GM19240 (cell line): ENCODE data around the gene LCORL.
"Not testable (repeated sequence)": the region's sequence is repeated elsewhere in the genome, so short reads cannot be mapped to it uniquely, and the experiment has no call there.

ENCODE experiments used
- DNase-seq: peaks from one replicate; pipeline ENCODE4 v3.0.0; 2011; ENCODE audit warnings: low spot score; ENCODE audit not compliant: insufficient read length

Gene LCORL

DNA sequence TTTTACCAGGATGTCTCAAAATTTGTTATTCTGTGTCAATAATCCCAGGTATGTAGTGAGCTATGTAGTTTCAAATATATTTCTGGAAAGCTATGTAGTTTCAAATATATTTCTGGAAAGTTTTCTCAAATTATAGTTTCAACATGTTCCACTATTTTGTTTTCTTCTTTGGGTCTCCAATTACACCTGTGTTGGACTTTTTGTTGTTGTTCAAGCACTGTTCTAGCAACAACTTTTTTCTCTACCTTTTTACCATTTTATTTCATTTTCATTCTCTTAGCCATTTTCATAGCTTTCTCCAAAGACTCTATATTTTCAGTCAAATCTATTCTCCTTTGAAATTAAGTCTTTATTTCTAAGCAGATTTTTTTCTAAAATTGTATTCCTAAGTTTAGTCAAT lies 88.4 kb downstream of the LCORL start:
- DNase-seq = no peak

DNA sequence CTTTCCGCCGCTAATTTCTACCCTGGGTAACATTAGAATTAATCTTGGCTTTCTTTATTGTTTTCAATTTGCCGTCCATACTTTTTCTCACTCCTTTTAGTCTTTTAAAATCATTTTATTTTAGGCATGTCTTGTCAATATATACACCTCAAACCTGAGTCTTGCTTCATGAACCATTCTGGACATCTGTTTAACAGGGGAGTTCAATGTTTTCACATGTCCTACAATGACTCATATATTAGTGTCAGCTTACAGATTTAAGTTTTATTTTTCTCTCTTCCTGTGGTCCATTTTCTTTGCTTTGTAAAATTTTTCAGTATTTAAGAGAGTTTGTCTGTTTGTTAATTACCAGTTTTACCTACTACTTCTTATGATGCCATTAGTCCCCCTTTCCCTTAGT lies 89.5 kb downstream of the LCORL start:
- DNase-seq = no peak

DNA sequence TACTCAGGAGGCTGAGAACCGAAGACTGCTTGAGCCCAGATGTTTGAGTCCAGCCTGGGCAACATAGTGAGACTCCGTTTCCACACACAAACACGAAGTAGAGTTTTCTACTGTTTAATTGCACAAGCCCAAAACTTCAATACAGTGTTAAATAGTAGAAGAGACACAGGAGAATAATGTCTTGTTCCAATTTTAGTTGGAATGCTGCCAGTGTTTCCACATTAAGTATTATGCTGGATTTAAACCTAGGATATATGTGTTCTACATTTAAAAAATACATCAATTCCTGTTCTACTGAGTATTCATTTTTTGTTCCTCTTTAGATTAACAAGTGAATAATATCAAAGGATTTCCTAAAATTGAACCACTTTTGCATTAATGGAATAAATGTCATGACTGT lies 91.3 kb downstream of the LCORL start:
- no peak for DNase-seq

DNA sequence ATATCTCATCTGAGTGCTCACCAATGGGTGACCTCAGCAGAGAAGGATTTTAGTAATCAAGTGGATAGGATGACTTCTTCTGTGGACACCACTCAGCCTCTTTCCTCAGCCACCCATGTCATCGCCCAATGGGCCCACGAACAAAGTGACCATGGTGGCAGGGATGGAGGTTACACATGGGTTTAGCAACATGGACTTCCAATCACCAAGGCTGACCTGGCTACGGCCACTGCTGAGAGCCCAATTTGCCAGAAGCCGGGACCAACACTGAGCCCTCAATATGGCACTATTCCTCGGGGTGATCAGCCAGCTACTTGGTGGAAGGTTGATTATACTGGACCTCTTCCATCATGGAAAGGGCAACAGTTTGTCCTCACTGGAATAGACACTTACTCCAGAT lies 97.4 kb downstream of the LCORL start:
- DNase-seq = no peak

DNA sequence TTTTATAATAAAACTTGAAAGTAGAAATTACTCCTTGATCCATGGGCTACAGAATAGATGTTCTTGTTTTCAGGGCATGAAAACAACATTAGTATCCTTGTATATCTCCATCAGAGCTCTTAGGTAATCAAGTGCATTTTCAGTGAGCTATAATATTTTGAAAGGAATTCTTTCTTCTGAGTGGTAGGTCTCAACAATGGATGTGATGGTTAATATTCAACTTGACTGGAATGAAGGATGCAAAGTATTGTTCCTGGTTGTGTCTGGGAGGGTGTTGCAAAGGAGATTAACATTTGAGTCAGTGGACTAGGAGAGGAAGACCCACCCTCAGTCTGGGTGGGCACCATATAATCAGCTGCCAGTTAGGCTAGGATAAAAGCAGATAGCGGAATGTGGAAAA lies 100.1 kb downstream of the LCORL start:
- no peak for DNase-seq

DNA sequence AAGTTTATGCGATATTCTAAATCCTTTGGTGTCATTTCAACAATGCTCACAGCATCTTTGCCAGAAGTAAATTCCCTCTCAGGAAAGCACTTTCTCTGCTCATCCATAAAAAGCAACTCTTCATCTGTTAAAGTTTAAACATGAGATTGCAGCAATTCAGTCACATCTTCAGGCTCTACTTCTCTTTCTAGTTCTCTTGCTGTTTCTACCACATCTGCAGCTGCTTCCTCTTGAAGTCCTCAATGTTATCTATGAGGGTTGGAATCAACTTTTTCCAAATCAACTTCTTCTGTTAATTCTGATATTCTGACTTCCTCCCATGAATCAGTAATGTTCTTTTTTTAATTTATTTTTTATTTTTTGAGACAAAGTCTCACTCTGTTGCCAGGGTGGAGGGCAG lies 100.9 kb downstream of the LCORL start:
- no peak for DNase-seq

DNA sequence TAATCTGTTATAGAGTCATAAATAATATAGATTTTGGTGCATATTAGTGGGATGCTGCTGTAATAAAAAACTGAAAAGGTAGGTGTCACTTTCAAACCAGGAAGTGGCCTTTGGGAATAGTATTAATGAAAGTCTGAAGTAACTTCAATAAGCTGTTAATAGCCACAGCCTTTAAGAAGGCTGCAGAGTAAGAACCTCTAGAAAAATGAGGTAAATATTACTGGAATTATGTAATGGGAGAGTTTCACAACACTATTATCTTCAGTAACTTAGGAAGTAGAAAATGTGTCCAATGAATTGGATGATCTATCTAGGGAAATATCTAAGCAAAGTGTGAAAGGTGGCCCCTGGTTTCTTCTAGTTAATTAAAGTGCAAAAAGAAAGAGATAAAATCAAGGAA lies 106.1 kb downstream of the LCORL start:
- DNase-seq = no peak

DNA sequence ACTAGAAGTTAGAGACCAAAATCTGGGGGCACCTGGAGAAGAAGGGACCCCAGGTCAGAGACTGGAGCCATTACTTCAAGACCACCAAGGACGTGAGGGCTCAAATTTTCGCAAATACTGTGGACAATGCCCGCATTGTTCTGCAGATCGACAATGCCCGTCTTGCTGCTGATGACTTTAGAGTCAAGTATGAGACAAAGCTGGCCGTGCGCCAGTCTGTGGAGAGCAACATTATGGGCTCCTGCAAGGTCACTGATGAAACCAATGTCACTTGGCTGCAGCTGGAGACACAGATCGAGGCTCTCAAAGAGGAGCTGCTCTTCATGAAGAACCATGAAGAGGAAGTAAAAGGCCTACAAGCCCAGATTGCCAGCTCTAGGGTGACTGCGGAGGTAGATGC lies 109.5 kb downstream of the LCORL start:
- no peak for DNase-seq

DNA sequence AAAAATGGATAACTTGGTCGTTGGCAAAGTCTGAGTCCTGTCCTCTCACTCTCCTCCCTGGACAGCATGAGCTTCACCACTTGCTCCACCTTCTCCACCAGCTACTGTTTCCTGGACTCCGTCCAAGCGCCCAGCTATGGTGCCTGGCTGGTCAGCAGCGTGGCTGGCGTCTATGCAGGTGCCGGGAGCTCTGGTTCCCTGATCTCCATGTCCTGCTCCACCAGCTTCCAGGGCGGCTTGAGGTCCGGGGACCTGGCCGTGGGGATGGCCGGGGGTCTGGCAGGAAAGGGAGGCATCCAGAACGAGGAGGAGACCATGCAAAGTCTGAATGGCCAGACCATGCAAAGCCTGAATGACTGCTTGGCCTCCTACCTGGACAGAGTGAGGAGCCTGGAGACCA lies 109.9 kb downstream of the LCORL start:
- no peak for DNase-seq

DNA sequence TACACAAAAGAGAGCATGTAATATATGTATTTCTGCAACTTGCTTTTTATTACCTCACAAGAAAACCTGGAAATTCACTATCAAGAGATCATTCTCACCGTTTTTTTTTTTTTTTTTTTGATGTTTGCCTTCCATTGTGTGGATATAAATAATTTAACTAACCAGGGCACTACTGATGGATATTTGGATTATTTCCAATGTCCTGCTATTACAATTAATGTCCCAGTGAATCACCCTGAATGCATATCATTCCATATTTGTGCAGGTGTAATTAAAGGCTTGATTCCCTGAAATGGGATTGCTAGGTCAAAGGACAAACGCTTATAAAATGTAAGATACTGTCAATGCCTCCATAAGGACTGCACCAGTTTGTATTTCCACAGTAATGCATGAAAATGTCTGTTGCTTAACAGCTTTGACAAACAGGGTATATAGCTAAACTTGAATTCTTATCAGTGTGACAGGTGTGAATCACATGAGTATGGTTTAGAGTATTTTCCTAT lies 123.0 kb downstream of the LCORL start:
- no peak for DNase-seq

DNA sequence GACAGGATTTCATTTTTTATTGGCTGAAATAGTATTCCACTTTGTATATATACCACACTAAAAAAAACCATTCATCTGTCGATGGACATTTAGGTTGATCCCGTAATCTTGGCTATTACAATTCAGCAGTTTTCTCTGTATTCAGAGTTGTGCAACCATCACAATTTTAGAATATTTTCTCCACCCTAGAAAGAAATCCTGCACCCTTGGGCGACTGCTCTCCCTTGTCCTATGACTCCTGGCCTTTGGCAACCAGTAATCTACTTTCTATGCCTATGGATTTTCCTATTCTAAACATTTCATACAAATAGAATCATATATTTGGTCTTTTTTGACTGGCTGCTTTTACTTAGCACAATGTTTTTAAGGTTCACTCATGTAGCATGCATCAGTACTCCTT lies 126.1 kb downstream of the LCORL start:
- DNase-seq = no peak

DNA sequence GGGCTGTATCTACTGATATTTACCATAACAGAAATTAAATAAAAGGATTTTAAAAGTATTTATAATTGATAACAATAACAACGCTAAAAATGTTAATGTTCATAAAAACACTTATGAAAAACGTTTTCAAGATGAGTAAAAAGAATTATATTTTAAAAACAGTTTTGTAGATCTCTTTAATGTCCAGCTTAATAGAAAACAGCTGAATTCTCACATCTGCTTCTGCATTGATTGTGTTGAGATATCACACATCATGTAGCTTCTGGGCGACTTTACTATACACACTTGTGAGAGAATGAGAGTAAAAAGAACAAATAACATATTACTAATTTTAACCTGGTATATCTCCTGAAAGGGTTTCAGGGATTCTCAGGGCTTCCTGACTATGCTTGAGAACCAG lies 127.1 kb downstream of the LCORL start:
- DNase-seq = no peak

DNA sequence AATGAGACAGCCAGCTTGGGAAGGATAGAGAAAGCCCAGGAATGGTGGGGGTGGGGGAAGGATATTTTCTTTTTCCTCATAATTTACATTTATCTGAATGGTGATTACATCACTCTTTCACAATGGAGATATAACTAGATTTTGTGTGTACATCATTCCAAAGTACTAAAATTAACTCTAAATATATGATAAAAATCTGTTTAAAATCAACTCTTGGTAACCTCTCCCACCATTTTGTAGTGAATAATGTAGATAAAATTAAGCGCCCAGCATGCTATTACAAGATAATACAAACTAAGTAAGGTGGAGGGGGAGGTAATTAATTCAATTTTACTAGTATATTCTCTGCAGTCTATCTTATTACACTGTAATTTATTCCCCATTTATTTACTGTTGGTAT lies 131.9 kb downstream of the LCORL start:
- no peak for DNase-seq

DNA sequence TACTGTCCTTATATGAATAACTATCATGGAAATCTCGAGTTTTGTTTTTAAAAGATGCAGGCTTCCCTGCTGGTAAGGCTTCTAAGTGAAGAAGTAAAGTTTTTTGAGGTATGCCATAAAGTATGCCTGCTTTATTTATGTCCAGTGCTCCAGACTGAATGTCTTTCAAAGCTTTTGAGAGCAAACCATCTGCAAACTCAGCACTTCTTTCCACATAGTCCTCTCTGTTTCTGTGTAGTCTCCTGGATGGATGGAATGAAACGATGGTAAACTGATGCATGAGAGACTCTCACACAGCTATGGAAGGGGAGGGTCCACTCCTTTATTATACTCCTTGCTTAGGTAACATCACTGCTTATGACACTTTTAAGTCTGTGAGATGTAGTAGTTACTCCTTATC lies 137.0 kb downstream of the LCORL start:
- no peak for DNase-seq

DNA sequence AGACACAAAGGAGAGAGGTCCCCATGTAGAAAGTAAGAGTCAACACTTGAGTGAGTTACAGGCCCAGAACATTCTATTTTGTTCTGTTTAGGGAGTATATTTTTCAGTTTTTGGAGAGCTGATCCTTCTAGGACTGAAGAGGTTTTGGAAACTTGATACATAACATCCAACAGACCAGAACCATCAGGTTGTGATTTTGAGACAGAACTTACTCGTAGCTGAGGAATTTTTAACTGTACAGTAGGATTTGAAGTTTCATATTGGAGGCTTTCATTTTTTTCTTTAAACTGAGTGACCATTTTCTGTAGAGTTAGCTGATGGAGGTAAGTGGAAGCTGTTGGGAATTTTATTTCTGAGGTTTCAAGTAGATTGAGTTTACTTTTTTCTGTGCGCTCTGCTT lies 137.5 kb downstream of the LCORL start:
- DNase-seq = no peak

DNA sequence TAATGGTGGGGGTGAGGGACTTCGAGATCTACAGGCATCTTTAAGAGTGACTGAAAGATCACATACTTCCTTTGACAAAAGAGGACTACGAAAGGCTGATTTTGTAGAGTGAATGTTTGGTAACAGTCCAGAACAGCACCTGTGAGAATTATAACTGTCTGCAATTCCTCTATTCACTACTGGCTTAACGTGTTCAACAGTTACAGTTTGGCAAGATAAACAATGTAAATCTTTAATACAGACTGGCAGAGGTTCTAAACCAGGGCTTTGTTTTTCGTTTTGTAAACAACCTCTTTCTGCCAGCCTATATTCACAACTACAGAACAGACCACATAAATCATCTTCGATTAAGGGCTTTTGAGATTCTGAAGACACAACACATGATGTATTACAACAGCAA lies 143.9 kb downstream of the LCORL start:
- DNase-seq = no peak

DNA sequence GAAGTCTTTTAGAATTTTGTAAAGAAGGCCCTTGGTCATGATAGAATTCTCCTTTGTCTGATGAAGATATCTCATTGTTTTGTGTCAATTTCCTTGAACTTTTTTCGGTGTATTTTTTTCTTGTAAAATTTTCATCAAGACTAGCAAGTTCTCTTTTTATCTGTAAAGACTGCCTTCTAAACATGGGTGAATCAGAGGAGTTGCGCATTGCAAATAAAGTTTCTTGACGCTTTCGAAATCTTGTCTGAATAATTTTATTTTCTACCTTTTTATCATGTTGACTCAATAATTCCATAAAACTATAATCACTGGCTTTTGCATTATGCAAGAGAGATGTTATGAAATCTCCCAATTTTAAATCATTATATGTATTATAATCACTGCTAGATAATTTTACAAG lies 144.6 kb downstream of the LCORL start:
- no peak for DNase-seq

DNA sequence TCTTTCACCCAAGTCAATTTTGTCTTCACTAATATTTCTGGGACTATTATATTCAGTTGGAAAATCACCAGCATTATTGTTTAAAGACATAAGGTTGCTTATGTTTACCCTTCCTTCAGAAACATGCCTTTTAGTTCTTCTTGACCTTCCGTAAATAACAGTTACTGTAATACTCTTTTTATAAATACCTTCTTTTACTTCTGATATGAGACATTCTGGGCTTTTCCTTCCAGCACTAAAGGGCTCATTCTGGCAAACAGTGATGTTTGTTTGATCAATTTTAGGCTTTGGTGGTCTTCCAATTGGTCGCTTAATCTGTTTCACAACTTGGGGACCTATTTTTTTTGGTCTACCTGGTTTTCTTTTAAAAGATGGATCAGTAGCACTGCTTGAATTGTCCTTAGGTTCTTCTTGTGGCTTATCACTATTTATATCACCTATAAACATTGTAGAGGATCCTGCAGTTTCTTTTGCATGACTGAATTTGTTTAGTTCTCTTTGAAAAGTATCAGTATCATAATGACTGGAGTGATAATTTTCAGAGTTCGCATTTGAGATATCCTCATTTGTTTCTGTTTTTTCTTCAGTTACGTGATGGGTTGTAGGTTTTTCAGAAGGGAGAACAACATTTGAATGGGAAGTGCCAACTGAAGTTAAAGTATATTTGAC lies 146.0 kb downstream of the LCORL start:
- DNase-seq = no peak

DNA sequence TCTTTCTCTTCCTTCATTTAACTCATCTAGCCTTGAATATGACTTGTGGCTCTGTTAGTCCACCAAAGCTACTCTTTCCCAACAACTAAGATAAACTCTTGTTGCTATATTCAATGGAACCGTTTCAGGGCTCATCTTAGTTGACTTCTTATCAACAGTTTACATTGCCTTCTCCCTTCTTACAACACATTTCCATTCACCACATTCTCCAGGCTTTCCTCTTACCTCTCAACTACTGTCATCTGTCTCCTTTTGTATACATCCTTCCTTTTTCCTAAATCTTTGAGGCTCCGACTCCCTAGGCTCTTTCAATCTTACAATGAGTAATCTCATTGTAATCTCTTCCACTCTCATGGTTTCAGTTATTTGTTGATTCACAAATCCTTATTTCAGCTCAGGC lies 152.2 kb downstream of the LCORL start:
- no peak for DNase-seq

DNA sequence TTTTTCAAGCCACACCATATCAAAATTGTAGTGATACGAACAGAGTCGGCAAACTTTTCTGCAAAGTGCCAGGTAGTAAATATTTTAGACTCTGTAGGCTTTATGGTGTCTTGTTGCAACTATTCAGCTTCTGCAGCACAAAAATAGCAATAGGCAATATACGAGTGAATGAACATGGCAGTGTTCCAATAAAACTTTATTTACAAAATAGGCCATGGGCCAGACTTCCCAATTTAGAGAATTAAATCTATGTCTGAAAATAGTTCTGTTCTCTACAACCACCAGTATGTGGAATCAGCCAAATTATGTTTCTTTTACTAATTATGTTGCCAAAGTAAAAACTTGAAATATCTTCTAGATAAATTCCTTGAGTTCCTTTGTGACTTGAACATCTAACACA lies 154.3 kb downstream of the LCORL start:
- no peak for DNase-seq

DNA sequence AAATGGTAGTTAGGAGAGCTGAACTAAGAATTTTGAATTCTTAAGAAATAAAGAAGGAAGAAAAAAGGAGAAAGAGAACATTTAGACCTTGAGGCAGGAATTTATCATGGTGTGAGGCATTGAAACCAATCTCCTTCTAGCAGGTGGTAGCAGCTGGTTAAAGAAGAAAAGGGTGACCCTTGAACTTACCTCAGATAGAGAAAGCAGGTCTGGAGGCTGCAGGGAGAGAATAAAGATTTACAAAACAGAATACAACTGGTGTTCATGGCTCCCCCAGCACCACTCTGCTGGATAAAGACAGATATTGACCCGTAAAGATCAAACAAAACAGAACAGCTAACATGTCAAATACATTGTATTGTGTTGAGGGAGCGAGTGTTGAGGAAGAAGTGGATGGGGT lies 154.7 kb downstream of the LCORL start:
- DNase-seq = no peak

DNA sequence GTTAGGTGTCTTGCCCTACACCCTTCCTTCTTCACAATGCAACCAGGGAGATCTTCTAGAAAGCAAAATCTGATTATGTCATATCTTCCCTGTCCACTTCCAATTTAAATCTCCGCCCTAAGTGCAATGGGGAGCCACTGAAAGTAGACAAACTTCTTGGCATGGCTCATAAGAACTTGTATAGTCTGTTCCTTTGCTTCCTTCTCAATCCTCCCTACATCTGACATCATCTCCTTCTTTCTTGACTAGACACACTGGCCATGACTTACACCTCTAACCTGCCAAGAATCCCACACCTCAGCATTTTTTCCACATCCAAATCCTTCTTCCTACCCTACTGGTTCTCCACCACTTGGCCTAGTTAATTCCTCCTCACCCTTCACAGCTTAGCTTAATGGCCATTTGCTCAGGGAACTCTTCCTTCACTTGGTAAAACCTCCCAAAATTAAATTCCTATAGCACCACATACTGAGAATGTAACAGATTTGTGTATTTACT lies 155.6 kb downstream of the LCORL start:
- DNase-seq = no peak

DNA sequence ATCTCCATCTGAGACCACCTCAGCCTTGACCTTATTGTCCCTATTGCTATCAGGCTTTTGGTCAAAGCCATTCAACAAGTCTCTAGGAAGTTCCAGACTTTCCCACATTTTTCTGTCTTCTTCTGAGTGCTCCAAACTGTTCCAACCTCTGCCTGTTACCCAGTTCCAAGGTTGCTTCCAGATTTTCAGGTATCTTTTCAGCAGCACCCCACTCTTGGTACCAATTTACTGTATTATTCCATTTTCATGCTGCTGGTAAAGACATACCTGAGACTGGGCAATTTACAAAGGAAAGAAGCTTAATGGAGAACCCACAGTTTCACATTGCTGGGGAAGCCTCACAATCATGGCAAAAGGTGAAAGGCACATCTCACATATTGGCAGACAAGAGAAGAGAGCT lies 159.6 kb downstream of the LCORL start:
- not testable (repeated sequence) for DNase-seq
